Occipital lobe (tissue), 2 donors: Measurements from ENCODE around the gene EMP2. TPM values are rescaled to one million over a fixed set of nuclear protein-coding genes. Genes with fewer than 3 reads are reported as not detected.
"Not testable (repeated sequence)": the region's sequence is repeated elsewhere in the genome, so short reads cannot be mapped to it uniquely, and the experiment has no call there.

Source experiments
- DNase-seq: peaks from one replicate; lab custom pipeline; 2025; lab: John Stamatoyannopoulos, UW
- total RNA-seq: library from RNA; depleted of rRNA; stranded (reverse); fragments of >200 nt; gene quantifications from one replicate; pipeline ENCODE4 v1.2.3, GENCODE V29; 2014

The EMP2 gene
- total RNA-seq, 1 donor from 2014 or later, result 3.4 TPM

DNA sequence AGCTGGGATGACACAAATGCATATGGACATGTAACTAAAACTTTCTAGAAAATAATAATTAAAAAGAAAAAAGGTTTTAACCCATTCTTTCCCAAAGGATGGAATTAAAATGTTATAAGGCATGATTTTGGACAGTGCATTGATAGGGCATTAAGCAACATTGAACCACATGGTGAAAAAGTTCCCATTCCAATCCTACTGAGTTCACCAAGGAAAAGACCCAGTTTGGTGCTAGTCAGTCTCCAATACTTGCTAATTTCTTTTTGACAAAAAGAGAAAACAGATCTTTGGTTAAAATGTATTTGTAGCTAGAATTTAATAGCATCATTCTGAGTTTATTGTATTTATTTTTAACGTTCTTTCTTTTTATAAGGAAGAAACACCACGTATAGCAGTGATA, 28.1 kb downstream of the EMP2 start:
- no peak for DNase-seq

GRCh38 chr16:10551881-10552280, 28.5 kb downstream of the EMP2 start:
- no peak for DNase-seq

DNA sequence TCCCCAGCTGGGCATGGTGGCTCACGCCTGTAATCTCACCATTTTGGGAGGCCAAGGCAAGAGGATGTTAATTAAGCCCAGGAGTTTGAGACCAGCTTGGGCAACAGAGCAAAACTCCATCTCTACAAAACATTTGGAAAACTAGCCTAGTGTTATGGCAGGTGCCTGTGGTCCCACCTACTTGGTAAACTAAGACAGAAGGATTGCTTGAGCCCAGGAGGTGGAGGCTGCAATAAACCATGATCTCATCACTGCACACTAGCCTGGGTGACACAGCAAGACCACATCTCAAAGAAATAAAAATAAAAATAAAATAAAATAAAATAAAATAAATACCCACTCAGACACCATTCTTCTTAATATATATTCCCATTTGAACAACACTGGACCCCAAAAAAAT, 32.0 kb downstream of the EMP2 start:
- DNase-seq, result no peak

DNA sequence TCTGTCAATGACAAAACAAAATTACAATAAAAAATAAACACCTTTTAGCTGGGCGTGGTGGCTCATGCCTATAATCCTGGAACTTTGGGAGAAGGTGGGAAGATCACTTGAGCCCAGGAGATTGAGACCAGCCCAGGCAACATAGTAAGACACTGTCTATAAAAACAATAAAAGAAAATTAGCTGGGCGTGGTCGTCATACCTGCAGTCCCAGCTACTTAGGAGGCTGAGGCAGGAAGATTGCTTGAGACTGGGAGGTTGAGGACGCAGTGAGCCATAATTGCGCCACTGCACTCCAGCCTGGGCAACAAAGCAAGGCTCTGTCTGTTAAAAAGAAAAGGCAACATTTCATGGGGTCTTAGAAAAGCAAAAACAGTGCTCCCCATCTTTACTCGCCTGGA, 32.7 kb downstream of the EMP2 start:
- DNase-seq, result no peak

DNA sequence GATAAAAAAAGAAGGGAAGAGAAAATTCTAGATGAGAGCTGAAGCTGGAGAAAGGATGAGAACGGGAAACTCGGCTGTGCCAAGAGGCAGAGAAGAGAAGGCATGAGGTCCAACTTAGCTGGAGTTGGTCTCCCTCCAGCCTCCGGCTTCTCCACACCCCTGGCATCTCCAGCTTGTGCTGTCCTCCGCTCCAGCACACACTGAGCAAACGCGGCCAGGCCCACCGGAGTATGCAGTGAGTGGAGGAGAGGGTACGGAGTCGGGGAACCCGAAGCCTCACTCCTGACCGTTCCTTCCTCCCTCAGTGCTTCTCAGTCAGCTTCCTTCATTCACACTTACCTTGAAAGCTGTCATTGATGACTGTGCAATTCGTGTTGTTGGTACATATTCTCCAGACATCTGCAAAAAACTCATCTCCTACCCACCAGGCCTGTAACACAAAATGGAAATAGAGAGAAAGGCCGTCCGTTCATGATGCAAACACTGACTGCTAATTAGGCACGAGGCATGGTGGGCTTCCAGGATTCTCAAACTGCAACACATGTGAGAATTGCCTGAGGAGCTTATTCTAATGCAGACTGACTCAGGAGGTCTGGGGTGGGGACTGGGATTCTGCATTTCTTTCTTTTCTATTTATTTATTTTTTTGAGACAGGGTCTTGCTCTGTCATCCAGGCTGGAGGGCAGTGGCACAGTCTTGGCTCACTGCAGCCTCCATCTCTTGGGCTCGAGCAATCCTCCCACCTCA, 37.0 kb downstream of the EMP2 start:
- no peak for DNase-seq

GRCh38 chr16:10541366-10541765, 39.0 kb downstream of the EMP2 start:
- DNase-seq, result no peak

DNA sequence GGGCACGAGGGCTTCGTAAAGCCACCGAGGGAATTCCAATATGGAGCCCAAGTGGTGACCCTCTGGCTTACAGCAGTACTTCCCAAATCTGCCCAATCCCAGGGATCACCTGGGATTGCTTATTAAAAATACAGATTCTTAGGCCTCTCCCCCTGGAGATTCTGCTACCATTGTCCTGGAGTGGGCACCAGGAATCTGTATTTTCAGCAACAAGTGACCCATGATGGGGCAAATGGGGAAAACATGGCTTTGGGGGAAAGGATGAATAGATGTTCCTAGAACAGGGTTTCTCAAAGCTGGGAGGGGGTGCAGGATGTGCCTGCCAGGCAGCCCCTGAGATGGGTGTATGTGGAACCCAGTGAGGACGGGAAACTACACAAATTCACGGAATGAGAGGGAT, 40.6 kb downstream of the EMP2 start:
- no peak for DNase-seq

DNA sequence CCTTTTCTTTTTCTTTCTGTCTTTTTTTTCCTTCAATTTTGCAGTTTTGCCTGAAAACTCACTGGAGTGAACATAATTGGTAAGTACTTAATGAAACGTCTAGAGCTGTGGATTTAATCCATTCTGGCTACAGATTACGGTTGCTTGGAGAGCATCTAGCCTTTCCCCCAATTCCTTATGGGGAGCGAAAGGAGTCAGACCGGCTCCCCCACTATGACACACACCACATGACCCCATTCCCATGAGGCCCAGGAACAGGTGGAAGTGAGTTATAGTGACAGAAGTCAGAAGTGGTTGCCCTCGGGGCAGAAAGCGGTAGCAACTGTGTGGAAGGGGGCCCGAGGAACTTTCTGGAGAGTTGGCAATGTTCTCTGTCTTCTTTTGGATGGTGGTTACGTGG, 41.2 kb downstream of the EMP2 start:
- no peak for DNase-seq

- no peak for DNase-seq
These were observed 41.8 kb downstream of the EMP2 start for GRCh38 chr16:10538583-10538982.

DNA sequence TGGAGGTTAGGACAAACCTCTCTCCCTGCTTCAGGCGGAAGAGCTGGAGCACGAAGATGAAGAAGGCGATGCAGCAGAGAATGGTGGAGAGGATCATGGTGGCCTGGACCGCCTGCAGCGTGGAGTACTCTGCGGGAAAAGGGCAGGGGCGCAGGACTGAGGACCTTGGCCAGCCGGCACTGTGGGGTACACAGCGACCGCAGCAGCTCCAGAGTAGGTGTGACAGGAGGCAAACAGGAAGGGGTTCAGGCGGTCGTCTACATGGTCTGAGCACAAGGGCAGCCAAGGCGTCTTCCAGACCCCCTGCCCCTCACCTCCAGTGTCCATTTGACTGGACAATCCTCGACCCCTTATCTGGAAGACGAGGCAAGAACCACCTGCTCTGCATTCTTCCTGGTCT, 42.5 kb downstream of the EMP2 start:
- DNase-seq, result no peak

- no peak for DNase-seq
These were observed 43.5 kb downstream of the EMP2 start for GRCh38 chr16:10536814-10537389.

GRCh38 chr16:10536328-10536727, 44.1 kb downstream of the EMP2 start:
- not testable (repeated sequence) for DNase-seq

GRCh38 chr16:10535461-10535860, 44.9 kb downstream of the EMP2 start:
- no peak for DNase-seq

DNA sequence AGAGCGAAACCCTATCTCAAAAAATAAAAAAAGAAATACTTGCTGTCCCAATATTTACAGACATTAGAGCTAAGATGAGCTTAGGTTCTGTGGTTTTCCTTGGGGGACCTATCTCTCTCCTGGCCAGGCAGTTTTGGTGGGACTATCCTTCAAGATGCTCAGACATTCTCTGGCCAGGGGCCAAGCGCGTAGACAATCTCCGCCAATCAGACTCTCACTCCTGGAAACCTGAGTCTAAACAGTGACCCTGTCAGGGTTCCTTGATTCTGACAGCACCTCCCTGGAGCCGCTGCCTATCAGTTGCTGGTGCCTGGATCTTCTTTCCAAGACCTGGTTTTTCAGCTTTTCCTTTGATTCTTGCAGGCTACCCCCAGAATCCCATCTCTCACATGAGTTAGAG, 45.6 kb downstream of the EMP2 start:
- DNase-seq, result no peak

DNA sequence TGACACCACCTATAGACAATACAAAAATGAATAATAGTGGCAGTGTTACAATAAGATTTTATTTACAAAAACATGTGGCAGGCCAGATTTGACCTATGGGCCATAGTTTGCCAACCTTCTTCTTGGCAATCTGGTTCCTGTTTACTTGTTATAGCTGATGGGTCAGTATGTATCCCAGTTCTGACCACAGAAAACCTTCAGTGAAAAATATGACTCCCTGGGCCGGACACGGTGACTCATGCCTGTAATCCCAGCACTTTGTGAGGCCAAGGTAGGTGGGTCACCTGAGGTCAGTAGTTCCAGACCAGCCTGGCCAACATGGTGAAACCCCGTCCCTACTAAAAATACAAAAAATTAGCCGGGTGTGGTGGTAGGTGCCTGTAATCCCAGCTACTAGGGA, 46.8 kb downstream of the EMP2 start:
- DNase-seq, result not testable (repeated sequence)

DNA sequence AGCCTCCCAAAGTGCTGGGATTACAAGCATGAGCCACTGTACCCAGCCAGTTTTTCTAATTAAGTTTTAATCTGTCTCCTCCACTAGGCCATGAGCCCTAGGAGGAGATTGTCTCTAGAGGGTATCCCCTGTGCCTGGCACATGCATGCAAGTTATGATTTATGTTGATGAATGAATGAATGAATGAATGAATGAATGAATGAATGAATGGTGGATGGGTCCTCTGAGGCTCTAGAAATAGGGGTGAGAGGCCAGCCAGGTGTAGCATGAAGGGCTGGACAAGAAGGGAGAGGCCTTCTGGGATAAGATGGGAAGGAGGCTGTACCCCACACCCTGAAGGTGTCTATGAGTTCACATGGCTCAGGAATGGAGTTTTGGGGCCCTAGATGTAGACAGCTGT, 48.8 kb downstream of the EMP2 start:
- no peak for DNase-seq

GRCh38 chr16:10530685-10531084, 49.7 kb downstream of the EMP2 start:
- DNase-seq, result no peak

GRCh38 chr16:10529895-10530669, 50.3 kb downstream of the EMP2 start:
- DNase-seq, result no peak

DNA sequence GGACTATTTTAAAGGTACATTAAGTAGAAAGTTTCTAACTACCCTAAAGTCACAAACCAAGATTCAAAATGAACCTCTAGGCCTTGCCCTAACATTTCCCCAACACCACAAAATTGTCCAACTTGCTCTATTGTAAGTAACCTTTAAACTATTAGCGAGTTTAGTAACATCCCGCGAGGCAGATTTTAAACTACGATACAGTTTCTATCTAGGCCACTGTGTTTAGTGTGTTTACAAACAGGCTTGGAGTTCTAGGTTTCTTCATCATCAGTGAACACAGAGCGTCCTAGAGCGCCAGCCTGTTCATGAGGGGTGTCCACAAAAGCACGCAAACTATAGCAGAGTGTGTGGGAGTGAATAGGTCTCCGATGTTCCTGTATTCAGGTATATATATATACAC, 51.8 kb downstream of the EMP2 start:
- DNase-seq, result no peak

- DNase-seq, result no peak
These were observed 53.4 kb downstream of the EMP2 start for GRCh38 chr16:10526962-10527361.

- DNase-seq, result no peak
These were observed 55.1 kb downstream of the EMP2 start for GRCh38 chr16:10525214-10525825.

DNA sequence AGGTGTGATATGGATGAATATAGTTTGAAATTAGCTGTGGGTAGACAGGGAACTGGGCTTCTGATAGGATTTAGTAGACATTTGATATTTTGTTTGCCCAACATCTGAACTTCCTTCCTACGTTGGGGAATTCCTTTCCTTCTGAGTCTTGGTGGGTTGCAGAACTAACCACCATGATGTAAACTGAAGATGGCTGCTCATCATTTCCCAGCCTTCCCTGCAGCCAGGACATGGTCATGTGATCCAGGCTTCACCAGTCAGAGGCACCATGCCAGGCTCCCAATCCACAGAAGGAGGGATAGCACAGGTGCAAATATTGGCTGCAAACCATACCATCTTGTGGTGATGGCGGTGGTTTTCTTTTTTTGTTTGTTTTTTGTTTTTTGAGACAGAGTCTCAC, 57.4 kb downstream of the EMP2 start:
- DNase-seq, result no peak
